GM21526 (cell line): ENCODE results near the gene SULT1E1.
A peak's percentile ranks its signal among the peaks of the same experiment; 100 is the strongest.

Experiments
- ATAC-seq: cut with Tn5 transposase; IDR thresholded peaks from one replicate; pipeline ENCODE4 v1.9.1; 2021; ENCODE audit warnings: moderate library complexity; ENCODE audit not compliant: unreplicated experiment, low FRiP score

The SULT1E1 gene, protein sequence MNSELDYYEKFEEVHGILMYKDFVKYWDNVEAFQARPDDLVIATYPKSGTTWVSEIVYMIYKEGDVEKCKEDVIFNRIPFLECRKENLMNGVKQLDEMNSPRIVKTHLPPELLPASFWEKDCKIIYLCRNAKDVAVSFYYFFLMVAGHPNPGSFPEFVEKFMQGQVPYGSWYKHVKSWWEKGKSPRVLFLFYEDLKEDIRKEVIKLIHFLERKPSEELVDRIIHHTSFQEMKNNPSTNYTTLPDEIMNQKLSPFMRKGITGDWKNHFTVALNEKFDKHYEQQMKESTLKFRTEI

DNA sequence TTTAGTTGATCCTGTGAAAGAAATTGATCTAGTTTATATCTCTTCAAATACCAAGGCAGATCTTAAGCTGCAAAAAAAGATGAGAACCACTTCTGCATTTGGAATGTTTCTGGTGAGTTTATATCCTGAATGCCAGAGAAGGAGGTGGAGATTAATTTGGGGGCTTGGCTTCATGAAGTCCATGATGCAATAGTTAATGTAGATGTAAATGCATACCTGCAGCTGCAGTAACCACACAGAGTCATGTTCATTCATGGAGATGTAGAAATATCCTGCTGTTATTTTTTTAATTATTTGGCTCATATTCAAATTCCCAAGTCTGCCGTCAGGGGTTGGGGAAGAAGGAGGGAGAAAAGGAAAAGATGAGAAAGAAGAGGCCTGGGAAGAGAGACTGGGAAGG lies at the start of gene SULT1E1:
TSS of gene SULT1E1 (minus strand) at position 94 of the 400 bp plus-strand sequence. CDS start 2,501 bp downstream, outside the sequence.
- no peak for ATAC-seq

DNA sequence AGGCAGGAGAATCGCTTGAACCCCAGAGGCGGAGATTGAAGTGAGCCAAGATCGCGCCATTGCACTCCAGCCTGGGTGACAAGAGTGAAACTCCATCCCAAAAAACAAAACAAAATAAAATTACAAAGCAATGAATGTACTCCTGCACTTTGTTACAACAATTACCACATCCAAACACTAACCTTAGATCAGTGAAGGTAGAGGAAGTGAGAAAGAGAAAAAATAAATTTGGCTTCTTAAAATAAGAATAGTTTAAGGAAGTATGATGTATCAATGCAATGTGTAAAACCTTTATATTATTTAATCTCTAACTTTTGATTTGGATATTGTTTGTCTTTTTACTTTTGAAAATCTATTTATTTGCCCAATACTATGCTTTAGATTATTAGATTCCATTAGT lies 49.2 kb upstream of the SULT1E1 start:
- peak; percentile 48 for ATAC-seq

DNA sequence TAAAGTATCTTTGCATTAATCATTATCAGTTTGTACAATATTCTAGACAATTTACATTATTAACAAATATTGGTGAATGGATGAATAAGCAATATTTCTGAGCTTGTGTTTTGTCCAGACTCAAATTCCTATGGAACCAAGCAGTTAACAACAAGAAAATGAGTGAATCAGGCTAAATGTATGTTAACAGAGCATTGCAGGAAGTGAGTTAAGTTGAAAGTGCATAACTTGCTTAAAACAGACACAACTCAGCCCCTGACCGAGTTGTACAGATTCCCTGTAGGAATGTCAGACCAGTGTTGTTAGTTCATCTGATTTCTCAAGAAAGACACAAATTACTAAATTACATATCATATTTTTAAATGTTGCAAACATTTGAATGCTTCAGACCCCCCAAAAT lies 47.2 kb upstream of the SULT1E1 start:
- no peak for ATAC-seq

DNA sequence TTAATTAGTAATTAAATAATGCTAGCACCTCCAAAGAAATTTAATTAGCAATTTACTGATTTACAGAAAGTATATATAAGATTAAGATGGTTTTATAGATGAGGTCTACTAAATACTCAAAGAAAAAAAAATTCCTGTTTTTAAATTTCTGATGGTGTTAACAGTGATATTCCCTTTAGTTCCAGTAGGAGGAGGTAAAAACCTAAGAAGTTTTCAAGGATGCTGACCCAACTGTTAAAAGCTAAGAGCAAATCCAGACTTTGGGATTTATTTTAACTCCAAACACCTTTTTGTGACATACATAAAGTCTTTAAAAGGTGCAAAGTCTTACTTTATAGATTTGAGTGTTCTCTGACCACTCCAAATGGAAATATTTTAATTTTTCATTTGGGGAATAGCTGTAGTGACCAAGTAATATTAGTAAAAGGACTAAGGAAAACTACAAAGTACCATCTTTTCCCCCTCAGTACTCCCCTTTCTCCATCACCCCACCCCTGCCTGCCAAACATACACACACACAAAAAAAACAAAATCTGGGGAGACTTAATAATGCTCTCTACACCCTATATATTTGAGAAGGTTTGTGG lies 36.7 kb upstream of the SULT1E1 start:
- ATAC-seq = no peak

DNA sequence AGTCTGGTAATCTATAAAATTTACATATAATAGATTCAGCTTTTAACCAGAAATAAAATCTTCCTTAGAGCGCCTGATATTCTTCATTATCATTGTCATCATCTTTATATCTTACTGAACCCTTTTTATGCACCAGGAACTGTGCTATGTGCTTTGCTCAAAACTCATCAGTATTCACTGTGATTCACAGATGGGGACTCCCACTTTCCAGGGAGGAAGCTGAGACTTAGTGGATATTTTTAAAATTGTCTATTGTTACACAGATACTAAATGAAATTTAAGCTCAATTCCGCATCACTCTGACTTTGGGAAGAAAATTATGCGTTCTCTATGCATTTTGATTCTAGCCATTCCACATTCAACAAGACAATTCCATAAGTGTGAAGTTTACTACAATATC lies 34.8 kb upstream of the SULT1E1 start:
- ATAC-seq = no peak

DNA sequence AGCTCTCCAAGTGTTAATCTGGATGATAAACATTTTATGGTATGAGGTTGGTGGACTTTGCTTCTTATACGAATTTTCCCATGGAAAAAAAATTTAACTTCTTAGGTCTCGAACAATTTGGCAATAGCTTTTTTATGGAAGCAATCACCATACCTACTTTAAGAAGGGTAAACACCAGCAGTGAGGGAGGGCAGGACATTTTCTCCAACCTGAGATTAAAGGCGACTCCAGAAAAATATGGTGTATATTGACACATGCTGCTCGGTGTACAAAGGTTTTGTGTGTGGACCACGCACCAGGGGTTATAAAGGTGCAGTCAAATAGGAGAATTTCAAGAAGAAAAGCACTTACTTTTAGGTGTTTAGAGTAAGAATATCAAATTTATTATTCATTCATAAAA lies 34.2 kb upstream of the SULT1E1 start:
- ATAC-seq = no peak

DNA sequence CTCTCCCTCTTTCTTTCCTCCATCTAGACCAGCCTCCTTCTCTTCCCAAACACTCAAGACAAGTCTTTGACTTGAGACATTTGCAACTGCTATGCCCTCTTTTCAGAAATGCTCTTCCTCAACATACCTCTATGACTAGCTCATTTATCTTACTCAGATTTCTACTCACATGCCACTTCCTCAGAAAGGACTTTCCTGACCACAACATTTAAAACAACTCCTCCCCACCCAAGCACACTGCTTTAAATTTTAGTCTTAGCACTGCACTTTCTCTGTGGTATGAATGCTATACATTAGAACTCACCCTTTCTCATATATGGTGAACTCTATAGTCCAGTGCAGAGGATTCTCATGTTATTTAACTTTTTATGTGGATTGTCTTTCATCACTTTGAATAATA lies 28.4 kb upstream of the SULT1E1 start:
- ATAC-seq = no peak

DNA sequence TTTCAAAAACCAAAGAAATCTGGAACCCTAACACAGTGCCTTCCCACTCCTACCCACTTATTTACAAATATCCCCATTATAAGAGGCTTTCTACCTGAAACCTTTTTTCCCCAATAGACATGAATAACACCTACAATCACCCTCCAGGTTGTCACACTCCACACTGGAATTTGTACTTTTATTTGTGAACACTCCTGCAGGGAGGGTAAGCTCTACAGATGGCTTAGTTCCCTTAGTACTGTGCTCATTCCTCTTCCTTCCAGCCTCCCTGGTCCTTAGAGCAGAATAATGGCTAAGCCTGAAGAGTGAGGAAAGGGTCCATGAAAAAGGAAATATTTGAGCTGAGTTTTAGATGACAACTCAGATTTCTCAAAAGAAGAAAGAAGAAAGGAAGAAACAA lies 22.2 kb upstream of the SULT1E1 start:
- no peak for ATAC-seq

DNA sequence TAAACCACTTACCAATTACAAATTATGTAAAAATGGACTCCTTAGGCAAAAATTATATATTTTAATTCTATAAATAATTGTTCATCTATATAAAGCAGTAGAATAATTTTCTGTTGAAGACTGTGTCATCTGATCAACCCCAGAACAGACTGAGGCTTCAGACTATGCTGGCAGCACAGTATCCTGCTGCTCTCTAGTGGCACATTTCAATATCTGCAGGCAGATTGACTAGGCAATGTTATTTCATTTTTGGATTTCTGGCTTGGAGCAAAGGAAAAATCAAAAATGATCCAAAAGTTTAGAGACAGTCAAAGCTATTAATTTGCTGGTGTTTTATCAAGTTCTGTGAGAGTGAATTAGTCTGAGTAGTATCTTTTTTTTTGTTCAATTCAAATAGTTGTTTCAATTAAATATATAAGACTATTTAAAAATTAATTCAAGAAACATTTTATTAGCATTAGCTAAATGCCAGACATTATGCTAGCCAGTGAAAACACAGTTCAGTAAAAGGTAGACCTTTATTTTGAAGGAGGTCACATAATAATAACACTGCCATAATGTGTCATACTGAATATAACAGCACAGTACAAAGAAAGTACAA lies 21.3 kb upstream of the SULT1E1 start:
- ATAC-seq = no peak

DNA sequence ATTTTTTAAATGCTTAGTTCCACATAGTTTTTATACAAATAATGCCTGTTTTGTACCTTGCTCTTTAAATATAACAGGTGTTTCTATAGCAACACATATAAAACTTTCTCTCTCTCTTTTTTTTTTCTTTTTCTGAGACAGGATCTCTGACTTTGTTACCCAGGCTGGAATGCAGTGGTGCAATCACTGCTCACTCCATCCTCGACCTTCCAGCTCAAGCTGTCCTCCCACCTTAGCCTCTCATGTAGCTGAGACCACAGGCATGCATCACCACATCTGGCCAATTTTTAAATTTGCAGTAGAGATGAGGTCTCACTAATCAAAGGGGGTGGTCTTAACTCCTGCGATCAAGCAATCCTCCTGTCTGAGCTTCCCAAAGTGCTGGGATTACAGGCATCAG lies 18.3 kb upstream of the SULT1E1 start:
- ATAC-seq = no peak

DNA sequence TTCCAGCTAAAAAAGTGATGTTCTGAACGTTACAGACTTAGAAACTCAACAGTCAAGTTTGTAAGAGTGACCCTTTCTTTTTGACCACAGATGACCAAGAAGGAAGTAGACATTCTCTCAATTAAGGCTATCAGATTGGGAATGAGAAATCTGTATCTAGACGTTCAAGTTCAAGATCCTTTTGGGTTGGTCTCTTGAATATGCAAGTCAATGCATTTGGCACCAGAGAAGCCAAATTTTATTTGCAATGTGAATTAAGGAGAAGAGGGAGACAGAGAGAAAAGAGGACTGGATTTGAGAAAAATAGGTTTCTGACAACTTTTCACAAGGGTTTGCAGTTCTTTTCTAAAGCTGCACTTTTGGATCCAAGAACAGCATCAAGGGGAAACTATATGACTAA lies 17.5 kb upstream of the SULT1E1 start:
- ATAC-seq = no peak

DNA sequence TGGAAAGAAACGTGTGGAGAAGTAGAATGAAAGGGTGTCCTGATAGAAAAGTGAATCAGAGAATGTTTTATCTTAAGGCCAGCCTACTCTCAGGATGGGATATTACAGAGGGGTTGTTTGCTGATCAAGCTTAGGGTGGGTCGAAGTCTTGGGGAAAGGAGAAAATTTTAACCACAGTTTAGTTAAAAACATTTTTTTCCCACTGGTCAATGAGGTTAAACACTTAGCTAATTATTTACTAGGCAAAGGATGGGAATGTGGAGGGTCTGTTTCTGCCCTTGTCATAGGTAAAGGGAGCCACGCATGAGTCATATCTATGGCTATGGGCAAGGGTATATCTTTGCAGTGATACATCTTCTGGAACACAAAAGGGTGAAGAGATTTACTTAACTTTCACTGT lies 16.1 kb upstream of the SULT1E1 start:
- no peak for ATAC-seq

DNA sequence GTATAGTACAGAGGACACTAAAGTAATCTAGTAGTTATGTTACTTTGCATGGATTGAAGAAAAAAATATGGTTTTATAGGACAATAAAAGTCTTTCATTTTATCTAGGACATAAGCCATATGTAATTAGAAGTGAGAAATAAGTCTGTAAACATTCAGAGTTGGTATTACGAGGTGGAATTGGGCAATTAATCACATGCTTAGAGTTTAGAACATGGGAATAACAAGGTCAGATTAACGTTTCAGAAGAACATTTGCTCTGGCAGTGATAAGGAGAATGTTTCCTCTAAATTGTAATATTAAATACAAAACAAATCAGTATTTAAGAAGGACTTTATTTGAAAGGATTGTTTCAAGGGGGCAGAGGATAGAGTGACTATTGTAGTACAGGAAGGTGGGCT lies 15.6 kb upstream of the SULT1E1 start:
- no peak for ATAC-seq

DNA sequence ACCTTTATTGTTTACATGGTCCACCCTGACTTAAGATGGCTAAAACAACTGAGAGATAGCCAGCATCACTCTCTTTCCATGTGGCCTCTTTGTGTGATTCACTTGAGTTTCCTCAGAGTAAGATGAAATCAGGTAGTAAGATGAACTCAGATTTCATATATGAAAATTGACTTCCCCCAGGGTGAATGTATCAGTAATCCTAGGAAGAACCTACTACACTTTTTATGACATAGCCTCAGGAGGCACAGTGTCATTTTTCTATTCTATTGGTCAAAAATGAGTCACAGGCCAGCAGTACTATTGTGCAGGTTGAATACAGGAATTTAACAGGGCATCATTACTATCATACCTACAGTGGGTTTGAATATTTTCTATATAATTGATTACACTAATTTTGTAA lies 14.6 kb upstream of the SULT1E1 start:
- no peak for ATAC-seq

DNA sequence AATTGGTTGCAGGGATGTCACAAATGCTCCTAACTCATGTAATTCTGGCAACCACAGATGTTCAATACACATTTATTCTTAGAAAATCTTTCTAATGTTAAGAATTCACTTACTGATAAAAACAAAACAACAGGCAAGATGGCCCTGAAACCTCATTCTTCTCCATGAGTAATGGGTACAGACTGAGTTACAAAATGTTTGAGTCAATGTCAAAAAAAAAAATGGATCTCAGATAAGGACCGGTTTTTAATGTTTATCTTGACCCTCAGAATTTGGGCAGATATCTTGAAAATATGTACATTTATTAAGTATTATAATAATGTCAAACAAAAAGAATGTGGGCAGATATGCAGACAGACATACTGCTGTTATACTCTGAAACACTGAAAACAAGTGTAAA lies 1.8 kb upstream of the SULT1E1 start:
- ATAC-seq = no peak

DNA sequence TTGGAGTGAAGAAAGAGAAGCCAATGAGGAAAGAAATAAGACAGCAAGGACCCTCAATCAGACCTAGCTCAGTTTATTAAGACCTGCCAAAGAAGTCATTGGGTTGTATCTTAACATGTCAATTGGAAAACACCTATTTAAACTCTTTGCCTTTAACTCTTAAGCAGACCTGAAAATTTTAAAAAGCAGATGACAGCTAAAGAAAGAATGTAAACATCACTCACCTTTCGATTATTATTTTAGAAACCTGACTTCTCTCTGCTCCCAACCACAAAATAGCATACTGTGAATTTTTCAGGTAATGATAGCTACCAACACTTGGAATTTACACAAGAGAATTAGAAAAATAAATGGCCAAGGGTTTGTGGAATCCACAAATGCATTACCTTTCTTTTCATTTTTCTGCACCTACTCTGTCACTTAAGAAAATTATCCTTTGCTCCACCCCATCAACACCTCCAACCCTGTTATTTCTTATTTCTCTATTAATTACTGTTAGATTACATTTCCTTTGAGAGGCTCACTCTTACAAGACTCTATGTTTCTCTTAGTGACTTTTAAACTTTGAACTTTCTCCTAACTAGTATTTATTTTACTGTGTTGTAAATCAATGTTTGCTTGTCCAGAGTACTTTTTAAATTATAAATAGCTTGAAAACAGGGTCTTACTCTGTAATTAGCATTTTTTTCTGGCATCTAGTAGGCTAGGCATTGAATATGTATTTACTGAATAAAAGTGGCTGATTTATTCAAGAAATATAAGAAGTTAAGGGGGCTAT lies 765 bp upstream of the SULT1E1 start:
- no peak for ATAC-seq

DNA sequence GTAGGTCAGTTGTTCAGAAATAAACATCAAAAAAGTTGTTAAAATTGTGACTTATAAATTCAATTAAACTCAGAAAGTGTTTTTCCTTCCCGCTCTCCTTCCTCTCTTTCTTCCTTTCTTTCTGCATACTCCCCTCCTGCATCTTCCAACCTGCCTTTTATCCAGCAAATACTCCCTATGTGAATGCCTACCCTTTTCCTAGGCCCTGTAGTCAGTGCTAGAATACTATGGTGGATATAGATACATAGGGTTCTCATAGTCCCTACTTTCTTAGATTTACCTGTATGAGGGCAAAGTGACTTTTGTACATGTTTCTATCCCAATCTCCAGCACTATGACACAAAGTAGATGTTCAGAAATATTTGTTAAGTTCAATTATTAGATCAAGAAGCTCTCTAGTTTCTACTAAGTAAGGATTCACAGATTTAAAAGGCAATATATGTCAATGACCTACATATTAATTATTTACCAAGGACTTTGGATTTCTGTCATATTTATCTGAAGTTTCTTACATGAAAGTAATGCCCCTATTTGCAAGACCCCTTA lies 732 bp downstream of the SULT1E1 start:
- ATAC-seq = no peak

DNA sequence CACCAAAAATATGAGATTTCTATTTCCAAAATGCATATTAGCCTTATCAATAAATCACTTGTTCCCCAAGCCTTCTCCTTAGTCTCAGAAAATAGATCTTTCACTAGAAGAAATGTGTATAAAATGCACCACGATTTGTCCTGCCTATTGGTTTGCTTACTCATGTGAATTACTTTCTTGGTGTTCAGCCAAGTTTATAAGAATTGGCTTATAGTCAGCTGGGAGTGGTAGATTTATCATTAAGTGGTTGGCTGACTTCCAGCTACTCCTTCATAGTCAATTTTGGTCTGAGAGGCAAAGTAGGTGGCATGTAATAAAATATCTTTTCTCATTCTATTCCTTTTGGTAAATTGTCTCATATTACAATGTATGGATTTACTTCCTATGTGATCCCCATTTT lies 1.3 kb downstream of the SULT1E1 start:
- no peak for ATAC-seq

DNA sequence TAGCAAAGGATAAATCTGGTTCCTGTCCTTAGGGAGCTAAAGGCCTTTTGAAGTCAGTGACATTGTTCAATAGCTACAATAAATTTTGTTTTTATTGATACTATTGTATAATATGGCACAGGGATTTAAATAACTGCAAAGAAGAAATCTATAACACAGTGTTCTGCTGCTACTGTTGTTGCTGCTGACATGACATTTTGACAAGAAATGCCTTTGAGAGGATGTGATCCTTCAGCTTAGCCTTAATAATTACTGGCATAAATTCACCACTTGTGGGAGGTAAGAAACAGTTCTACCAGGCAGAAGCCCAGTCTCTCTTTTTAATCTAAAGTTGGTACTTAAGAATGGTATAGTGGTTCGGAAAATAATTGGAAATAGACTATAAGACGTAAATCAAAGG lies 4.1 kb downstream of the SULT1E1 start:
- ATAC-seq = no peak

DNA sequence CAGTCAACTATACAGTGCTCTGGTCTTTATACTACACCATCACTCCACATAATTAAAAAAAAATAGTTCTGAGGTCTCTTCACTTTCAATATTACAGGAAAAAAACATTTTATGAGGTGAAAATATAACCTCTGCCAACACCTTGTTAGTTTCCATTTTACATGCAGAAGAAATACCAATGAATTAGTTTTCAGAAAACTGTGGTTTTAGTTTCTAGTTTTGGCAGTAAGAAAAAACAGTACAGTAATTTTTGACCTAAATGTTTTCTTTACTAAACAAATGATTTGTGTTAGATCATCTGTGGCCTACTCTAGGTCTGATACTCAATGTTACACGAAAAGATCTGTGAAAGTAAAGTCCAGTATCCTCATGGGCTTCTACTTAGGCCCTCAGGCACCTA lies 10.0 kb downstream of the SULT1E1 start:
- peak; percentile 86 for ATAC-seq

DNA sequence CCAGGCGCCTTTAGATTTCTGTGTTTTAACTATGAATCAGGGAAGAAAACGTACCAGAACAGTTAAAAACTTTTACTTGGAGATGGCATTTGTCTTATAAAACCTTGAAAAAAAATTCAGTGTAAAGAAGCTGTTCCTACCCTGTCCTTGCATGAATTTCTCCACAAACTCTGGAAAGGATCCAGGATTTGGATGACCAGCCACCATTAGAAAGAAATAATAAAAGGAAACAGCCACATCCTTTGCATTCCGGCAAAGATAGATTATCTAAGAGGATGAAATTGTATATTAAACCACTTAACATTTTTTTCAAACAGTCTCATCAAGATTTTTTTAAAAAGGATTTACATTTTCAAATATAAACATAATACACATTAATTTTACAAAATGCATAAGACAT lies 10.6 kb downstream of the SULT1E1 start:
- no peak for ATAC-seq
